Mucosa of stomach (tissue), 1 donor: ENCODE data around the gene CFC1.
"Not testable (repeated sequence)": the region's sequence is repeated elsewhere in the genome, so short reads cannot be mapped to it uniquely, and the experiment has no call there.

Source experiments
- H3K27me3 ChIP-seq: one replicate; pipeline ENCODE4 v1.7.0; 2013; ENCODE audit warnings: mild to moderate bottlenecking, low read length; ENCODE audit not compliant: control insufficient read depth, insufficient read depth
- H3K36me3 ChIP-seq: one replicate; pipeline ENCODE4 v1.7.0; 2013; ENCODE audit warnings: low read length; ENCODE audit not compliant: control insufficient read depth, insufficient read depth
- H3K4me1 ChIP-seq: one replicate; pipeline ENCODE4 v1.7.0; 2013; ENCODE audit warnings: mild to moderate bottlenecking, low read length; ENCODE audit not compliant: control insufficient read depth, insufficient read depth
- H3K4me3 ChIP-seq: one replicate; pipeline ENCODE4 v1.7.0; 2013; ENCODE audit warnings: low read length
- H3K9ac ChIP-seq: one replicate; pipeline ENCODE4 v1.7.0; 2013; ENCODE audit warnings: mild to moderate bottlenecking, low read length, moderate library complexity
- H3K9me3 ChIP-seq: one replicate; pipeline ENCODE4 v1.7.0; 2013; ENCODE audit warnings: mild to moderate bottlenecking, low read length, moderate library complexity; ENCODE audit not compliant: control insufficient read depth
- donor health status: Pancreatic carcinoma.

The CFC1 gene

DNA sequence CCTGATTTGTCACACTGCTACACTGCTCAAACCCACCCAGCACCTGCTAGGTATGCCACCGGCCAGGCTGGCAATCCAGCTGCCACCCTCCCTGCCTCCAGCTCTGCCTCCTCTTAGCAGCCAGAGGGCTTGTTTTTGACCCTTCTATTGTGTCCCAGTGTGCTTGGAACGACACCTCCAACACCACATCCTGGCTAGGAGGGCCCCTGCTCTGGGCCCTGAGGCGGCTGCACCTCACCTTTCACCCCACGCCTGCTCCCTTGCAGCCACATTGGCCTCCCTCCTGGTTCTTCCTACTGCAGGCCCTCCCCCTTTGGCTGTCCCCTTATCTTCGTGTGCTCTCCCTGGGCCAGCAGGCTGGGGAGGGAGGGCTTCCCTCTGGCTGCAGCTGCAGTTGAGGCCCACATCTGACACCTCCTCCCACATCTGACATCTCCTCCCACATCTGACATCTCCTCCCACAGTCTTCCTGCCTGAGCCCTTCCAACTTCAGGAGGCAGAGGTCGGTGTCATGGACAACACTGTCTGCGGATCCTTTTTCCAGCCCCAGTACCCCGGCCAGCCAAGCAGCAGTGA, 23.1 kb downstream of the CFC1 start:
- H3K36me3 ChIP-seq, H3K9ac ChIP-seq, H3K4me1 ChIP-seq, H3K4me3 ChIP-seq, H3K27me3 ChIP-seq, H3K9me3 ChIP-seq: not testable (repeated sequence)

DNA sequence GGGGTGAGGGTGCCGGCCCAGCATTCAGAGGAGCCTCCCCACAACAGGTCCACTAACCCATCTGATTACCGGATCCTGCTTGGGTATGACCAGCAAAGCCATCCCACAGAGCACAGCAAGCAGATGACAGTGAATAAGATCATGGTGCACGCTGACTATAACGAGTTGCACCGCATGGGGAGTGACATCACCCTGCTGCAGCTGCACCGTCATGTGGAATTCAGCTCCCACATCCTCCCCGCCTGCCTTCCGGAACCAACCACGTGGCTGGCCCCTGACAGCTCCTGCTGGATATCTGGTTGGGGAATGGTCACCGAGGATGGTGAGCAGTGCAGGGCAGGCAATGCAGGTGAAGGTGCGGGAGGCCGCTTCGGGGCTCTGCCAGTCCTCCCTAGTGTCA, 25.1 kb downstream of the CFC1 start:
- not testable (repeated sequence) for H3K36me3 ChIP-seq, H3K9me3 ChIP-seq, H3K9ac ChIP-seq, H3K27me3 ChIP-seq, H3K4me1 ChIP-seq, H3K4me3 ChIP-seq

DNA sequence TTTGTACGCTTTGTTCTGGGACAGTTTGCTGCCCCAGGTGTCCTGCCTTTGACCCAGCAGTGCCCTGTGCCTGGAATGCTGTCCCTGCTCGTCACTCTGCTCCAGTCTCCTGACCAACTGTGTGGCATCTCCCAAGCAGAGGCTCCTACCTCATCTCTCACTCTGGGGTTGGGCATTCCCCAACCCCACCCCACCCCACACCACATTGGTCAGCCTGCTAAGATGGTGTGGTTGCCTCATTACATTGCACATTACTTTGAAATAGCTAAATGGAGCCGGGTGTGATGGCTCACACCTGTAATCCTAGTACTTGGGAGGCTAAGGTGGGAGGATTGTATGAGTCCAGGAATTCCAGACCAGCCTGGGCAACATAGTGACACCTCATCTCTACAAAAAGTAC, 27.4 kb downstream of the CFC1 start:
- not testable (repeated sequence) for H3K4me1 ChIP-seq, H3K27me3 ChIP-seq, H3K36me3 ChIP-seq, H3K4me3 ChIP-seq, H3K9me3 ChIP-seq, H3K9ac ChIP-seq

DNA sequence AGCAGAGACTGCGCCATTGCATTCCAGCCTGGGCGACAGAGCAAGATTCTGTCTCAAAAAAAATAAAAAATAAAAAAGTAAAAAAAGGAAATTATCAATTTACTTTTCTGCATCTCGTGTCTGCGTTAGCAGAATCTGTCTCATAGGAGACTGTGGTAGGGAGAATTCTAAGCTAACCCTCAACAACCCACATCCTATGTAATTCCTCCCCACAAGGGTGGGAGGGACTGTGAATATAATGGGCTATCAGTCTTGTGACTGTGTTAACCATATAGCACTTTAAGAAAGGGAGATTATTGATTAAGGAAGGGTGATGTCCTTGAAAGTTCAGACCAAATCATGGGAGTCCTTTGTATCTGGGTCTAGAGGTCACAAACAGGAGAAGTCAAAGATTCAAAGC, 33.2 kb downstream of the CFC1 start:
- not testable (repeated sequence) for H3K36me3 ChIP-seq, H3K27me3 ChIP-seq, H3K9me3 ChIP-seq

DNA sequence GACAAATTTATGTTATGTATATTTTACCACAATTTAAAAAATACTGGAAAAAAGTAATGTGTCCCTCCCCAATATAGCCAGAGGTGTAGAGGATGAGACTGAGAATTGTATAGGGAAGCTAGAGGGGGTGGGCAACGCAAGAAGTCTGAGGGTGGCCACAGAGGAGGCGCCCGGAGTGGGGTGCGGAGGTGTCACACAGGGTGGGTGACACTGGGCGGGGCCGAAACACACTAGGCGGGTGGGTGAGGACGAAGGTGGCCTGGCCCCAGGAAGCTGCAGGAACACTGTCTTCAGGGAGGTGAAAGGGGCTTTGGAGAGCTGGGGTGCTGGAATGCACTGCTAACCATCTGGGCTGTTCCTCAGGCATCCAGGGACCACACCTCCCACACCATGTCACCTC, 42.9 kb downstream of the CFC1 start:
- H3K4me3 ChIP-seq, H3K9ac ChIP-seq, H3K27me3 ChIP-seq, H3K4me1 ChIP-seq, H3K9me3 ChIP-seq, H3K36me3 ChIP-seq: not testable (repeated sequence)

More for the DNA sequence above, 33.2 kb downstream of the CFC1 start:
- H3K4me1 ChIP-seq, H3K9ac ChIP-seq, H3K4me3 ChIP-seq: not testable (repeated sequence)

DNA sequence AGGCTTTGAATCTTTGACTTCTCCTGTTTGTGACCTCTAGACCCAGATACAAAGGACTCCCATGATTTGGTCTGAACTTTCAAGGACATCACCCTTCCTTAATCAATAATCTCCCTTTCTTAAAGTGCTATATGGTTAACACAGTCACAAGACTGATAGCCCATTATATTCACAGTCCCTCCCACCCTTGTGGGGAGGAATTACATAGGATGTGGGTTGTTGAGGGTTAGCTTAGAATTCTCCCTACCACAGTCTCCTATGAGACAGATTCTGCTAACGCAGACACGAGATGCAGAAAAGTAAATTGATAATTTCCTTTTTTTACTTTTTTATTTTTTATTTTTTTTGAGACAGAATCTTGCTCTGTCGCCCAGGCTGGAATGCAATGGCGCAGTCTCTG, 45.2 kb downstream of the CFC1 start:
- not testable (repeated sequence) for H3K9ac ChIP-seq, H3K9me3 ChIP-seq, H3K36me3 ChIP-seq, H3K4me3 ChIP-seq, H3K4me1 ChIP-seq, H3K27me3 ChIP-seq

DNA sequence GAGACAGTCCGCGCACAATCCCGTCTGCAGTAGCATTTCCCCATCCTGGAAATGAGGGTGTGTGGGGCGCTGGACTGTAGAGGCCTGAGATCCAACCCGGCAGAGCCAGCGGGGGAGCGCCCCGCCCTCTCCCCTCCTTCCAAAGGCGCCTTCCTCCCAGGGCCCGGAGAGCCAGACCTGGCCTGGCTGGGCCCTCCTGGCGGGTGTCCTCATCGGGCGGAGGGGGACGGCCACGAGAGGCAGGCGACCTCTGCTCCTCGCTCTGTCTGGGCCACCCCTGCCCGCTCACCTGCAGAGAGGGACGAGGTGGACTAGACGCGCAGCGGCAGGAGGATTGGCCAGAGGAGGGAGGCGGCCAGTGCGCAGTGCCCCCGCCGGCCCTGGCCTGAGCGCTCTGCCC, 49.9 kb downstream of the CFC1 start:
- H3K27me3 ChIP-seq, H3K9me3 ChIP-seq, H3K4me1 ChIP-seq, H3K36me3 ChIP-seq, H3K9ac ChIP-seq, H3K4me3 ChIP-seq: not testable (repeated sequence)

DNA sequence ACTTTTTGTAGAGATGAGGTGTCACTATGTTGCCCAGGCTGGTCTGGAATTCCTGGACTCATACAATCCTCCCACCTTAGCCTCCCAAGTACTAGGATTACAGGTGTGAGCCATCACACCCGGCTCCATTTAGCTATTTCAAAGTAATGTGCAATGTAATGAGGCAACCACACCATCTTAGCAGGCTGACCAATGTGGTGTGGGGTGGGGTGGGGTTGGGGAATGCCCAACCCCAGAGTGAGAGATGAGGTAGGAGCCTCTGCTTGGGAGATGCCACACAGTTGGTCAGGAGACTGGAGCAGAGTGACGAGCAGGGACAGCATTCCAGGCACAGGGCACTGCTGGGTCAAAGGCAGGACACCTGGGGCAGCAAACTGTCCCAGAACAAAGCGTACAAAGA, 51.0 kb downstream of the CFC1 start:
- H3K9ac ChIP-seq, H3K4me3 ChIP-seq, H3K36me3 ChIP-seq, H3K27me3 ChIP-seq, H3K4me1 ChIP-seq, H3K9me3 ChIP-seq: not testable (repeated sequence)

DNA sequence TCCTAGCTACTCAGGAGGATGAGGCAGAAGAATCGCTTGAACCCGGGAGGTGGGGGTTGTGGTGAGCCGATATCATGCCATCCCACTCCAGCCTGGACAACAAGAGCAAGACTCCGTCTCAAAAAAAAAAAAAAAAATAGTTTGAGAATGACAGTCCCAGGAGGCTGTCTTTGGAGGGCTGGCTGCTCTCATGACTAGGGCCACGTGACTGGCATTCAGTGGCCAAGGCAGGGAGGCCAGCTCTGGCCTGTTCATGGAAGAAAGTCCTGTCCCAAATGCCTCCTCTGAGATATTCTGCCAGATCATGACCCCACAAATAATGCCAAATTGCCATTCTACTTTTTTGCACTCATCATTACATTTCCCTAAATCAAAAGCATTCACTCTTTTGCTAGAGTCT, 54.4 kb downstream of the CFC1 start:
- H3K4me1 ChIP-seq, H3K4me3 ChIP-seq, H3K9me3 ChIP-seq, H3K9ac ChIP-seq, H3K27me3 ChIP-seq, H3K36me3 ChIP-seq: not testable (repeated sequence)

DNA sequence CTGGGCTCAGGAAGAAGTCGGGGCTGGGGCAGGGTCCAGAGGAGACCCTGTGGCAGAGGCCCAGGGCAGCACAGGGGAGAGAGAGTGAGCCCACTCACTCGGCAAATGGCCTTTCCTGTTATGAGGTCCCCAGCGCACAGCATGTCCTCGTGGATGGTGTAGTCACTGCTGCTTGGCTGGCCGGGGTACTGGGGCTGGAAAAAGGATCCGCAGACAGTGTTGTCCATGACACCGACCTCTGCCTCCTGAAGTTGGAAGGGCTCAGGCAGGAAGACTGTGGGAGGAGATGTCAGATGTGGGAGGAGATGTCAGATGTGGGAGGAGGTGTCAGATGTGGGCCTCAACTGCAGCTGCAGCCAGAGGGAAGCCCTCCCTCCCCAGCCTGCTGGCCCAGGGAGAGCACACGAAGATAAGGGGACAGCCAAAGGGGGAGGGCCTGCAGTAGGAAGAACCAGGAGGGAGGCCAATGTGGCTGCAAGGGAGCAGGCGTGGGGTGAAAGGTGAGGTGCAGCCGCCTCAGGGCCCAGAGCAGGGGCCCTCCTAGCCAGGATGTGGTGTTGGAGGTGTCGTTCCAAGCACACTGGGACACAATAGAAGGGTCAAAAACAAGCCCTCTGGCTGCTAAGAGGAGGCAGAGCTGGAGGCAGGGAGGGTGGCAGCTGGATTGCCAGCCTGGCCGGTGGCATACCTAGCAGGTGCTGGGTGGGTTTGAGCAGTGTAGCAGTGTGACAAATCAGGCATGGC, 55.4 kb downstream of the CFC1 start:
- H3K9me3 ChIP-seq, H3K4me3 ChIP-seq, H3K36me3 ChIP-seq, H3K4me1 ChIP-seq, H3K9ac ChIP-seq, H3K27me3 ChIP-seq: not testable (repeated sequence)

DNA sequence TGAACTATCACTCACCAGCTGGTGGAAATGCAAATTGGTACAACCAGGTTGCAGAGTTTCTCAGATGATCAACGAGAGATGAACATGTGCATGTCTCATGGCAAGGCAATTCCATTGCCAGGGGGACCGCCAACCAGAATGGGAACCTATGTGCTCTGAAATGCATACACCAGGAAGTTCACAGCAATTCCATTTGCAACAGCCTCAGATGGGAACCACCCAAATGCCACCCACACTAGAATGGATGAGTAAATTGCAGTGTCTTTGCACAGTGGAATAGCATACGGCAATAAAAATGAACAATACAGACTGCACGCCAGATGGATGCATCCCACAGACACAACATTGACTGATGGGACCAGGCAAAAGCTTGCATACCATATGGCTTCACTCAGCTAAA, 56.6 kb downstream of the CFC1 start:
- not testable (repeated sequence) for H3K4me3 ChIP-seq, H3K9ac ChIP-seq

More for the DNA sequence above, 56.6 kb downstream of the CFC1 start:
- H3K27me3 ChIP-seq, H3K4me1 ChIP-seq, H3K36me3 ChIP-seq, H3K9me3 ChIP-seq: not testable (repeated sequence)
